ENCODE measurements around the gene FAM135A.
A peak's percentile ranks its signal among the peaks of the same experiment; 100 is the strongest.

The FAM135A gene

GRCh38 chr6:70398783-70399728 is 14.3 kb upstream of the FAM135A start:
- DNase-seq: no peak
- Mint-ChIP-seq H3K4me1 (no peaks in the 10 kb centered on the region), H3K4me3 (no peak overlapping the region), H3K27ac (no peak overlapping the region), H3K36me3 (ENCODE audit: low read depth) (no peaks in the 10 kb centered on the region), H3K9me3 (no peaks in the 10 kb centered on the region), H3K27me3 (ENCODE audit: low read depth, poor library complexity) (peaks cover 20% of the 10 kb centered on the region)
- no peak for TF ChIP-seq CTCF (IDR thresholded peaks at IDR 0.05)

- Mint-ChIP-seq H3K27me3 (ENCODE audit: low read depth, poor library complexity) (peaks cover 38% of the 10 kb centered on the region), H3K9me3 (no peaks in the 10 kb centered on the region), H3K4me1 (no peaks in the 10 kb centered on the region), H3K4me3 (no peak overlapping the region), H3K27ac (no peak overlapping the region), H3K36me3 (ENCODE audit: low read depth) (no peaks in the 10 kb centered on the region)
- no peak for TF ChIP-seq CTCF (IDR thresholded peaks at IDR 0.05)
- no peak for DNase-seq
Observed at GRCh38 chr6:70404658-70405057, 8.7 kb upstream of the FAM135A start.

GRCh38 chr6:70409216-70409615 is 4.1 kb upstream of the FAM135A start:
- peaks cover 9% of the 10 kb centered on the region for H3K4me1 Mint-ChIP-seq
- no peaks in the 10 kb centered on the region for H3K9me3 Mint-ChIP-seq
- H3K27ac Mint-ChIP-seq: no peak overlapping the region
- peaks cover 24% of the 10 kb centered on the region for H3K27me3 Mint-ChIP-seq (ENCODE audit: low read depth, poor library complexity)
- no peaks in the 10 kb centered on the region for H3K36me3 Mint-ChIP-seq (ENCODE audit: low read depth)
- no peak for DNase-seq
- TF ChIP-seq CTCF (IDR thresholded peaks at IDR 0.05): no peak
- H3K4me3 Mint-ChIP-seq: no peak overlapping the region

- peaks cover 26% of the 10 kb centered on the region for H3K4me1 Mint-ChIP-seq
- H3K36me3 Mint-ChIP-seq (ENCODE audit: low read depth): peaks cover 5% of the 10 kb centered on the region
Observed at GRCh38 chr6:70411542-70412251, 1.6 kb upstream of the FAM135A start.

More at GRCh38 chr6:70411542-70412251, 1.6 kb upstream of the FAM135A start:
- Mint-ChIP-seq H3K9me3 (no peaks in the 10 kb centered on the region), H3K27me3 (ENCODE audit: low read depth, poor library complexity) (peaks cover 13% of the 10 kb centered on the region), H3K27ac (no peak overlapping the region), H3K4me3 (peak overlapping the region; percentile 93)
- DNase-seq: no peak
- TF ChIP-seq CTCF (IDR thresholded peaks at IDR 0.05): no peak
